GM12878 (cell line): ENCODE results near the gene CHCHD6. TPM values are rescaled to one million over a fixed set of nuclear protein-coding genes. Genes with fewer than 3 reads are reported as not detected.

Experiments
- ATAC-seq: fragments of 200-7000 bp; cut with Tn5 transposase; 3 replicates; pipeline ENCODE4 v1.9.1; 2020; ENCODE audit warnings: mild to moderate bottlenecking, moderate library complexity
- BruUV-seq: library from RNA; stranded (reverse); fragments of 400-500 nt; replicated peaks from 2 replicates; lab custom pipeline; 2021; lab: Mats Ljungman, UMichigan
- CTCF ChIA-PET: fragments of 300-600 bp; sonication (Branson Sonifier 250); formaldehyde crosslinking; extraction: SDS; loops from one replicate; lab custom pipeline; 2021; ENCODE audit warnings: inconsistent platforms; lab: Yijun Ruan, JAX
- POLR2A ChIA-PET: fragments of 350-600 bp; formaldehyde crosslinking; extraction: SDS; loops from one replicate; lab custom pipeline; 2021; ENCODE audit warnings: inconsistent platforms; lab: Charles Lee
- RAD21 ChIA-PET: fragments of 300-600 bp; sonication (Branson Sonifier 250); formaldehyde crosslinking; loops from one replicate; lab custom pipeline; 2023; ENCODE audit warnings: antibody characterized with exemption; ENCODE audit not compliant: unreplicated experiment; lab: Charles Lee
- SMC1A ChIA-PET: fragments of 300-600 bp; sonication (Branson Sonifier 250); formaldehyde crosslinking; loops from one replicate; lab custom pipeline; 2023; ENCODE audit not compliant: unreplicated experiment, uncharacterized antibody; lab: Charles Lee
- DNase-seq: peaks from one replicate; pipeline ENCODE4 v3.0.0-alpha.2; 2011; ENCODE audit warnings: low read depth, low spot score
- FAIRE-seq: peaks from 3 replicates; lab custom pipeline; 2011; peaks lifted over from hg19 to GRCh38; lab: Jason Lieb, UNC
- H2AFZ ChIP-seq: 2 replicates; pipeline ENCODE4 v1.6.0; 2011; ENCODE audit warnings: low read depth, low read length, control low read depth; ENCODE audit not compliant: control insufficient read depth
- H3K27ac ChIP-seq: 2 replicates; pipeline ENCODE4 v1.5.1; 2011; ENCODE audit warnings: control low read depth; ENCODE audit not compliant: control insufficient read depth, insufficient read depth
- H3K27me3 ChIP-seq, 2 experiments: replicated peaks in 1 of 2; 2 replicates each; pipeline versions ENCODE4 v1.6.0 to v1.6.1; 2011; ENCODE audit warnings: low read length in 1 of 2; ENCODE audit not compliant: control insufficient read depth in 2 of 2, insufficient read depth in 2 of 2
- H3K36me3 ChIP-seq, 2 experiments: 2 replicates each; pipeline ENCODE4 v1.5.1; 2011; ENCODE audit warnings: low read length in 1 of 2; ENCODE audit not compliant: control insufficient read depth in 2 of 2, insufficient read depth in 2 of 2
- H3K4me1 ChIP-seq: 2 replicates; pipeline ENCODE4 v1.6.1; 2011; ENCODE audit warnings: mild to moderate bottlenecking, low read length, moderate library complexity, mixed read lengths; ENCODE audit not compliant: control insufficient read depth, insufficient read depth
- H3K4me2 ChIP-seq: 2 replicates; pipeline ENCODE4 v1.6.0; 2011; ENCODE audit warnings: control low read depth; ENCODE audit not compliant: control insufficient read depth, insufficient read depth
- H3K4me3 ChIP-seq: fragments of 200-600 bp; sonication (generic); 2 replicates; pipeline ENCODE4 v1.5.1; 2016
- H3K79me2 ChIP-seq: 2 replicates; pipeline ENCODE4 v1.6.0; 2011; ENCODE audit warnings: low read length; ENCODE audit not compliant: control insufficient read depth, insufficient read depth
- H3K9ac ChIP-seq: 2 replicates; pipeline ENCODE4 v1.8.0; 2011; ENCODE audit warnings: low read length, control low read depth, mixed read lengths; ENCODE audit not compliant: control insufficient read depth, insufficient read depth
- H3K9me3 ChIP-seq: replicated peaks from 3 replicates; pipeline ENCODE4 v1.5.1; 2011; ENCODE audit warnings: mild to moderate bottlenecking, low read length; ENCODE audit not compliant: control insufficient read depth, insufficient read depth
- H4K20me1 ChIP-seq: 2 replicates; pipeline ENCODE4 v1.6.0; 2011; ENCODE audit not compliant: control insufficient read depth, insufficient read depth
- CREB1 ChIP-seq: IDR thresholded peaks from 2 replicates; pipeline ENCODE4 v1.6.1; 2012; ENCODE audit warnings: low read depth, mild to moderate bottlenecking, inconsistent platforms
- DPF2 ChIP-seq: fragments of 450-650 bp; IDR thresholded peaks from 2 replicates; pipeline ENCODE4 v1.6.1; 2017; ENCODE audit warnings: mild to moderate bottlenecking
- EED ChIP-seq: sonication (generic); IDR thresholded peaks from 2 replicates; pipeline ENCODE4 v1.6.1; 2016; ENCODE audit warnings: antibody characterized with exemption, low read depth
- EP300 ChIP-seq, 2 experiments: fragments of 150-350 bp in 1 of 2; IDR thresholded peaks; 2 replicates each; pipeline ENCODE4 v1.6.1; 2011 to 2012; ENCODE audit warnings: low read depth in 2 of 2, low read length in 2 of 2, borderline replicate concordance in 1 of 2, improper control_type of control experiment in 1 of 2, inconsistent platforms in 1 of 2; ENCODE audit not compliant: control insufficient read depth in 1 of 2
- GATAD2B ChIP-seq: fragments of 450-650 bp; conservative IDR thresholded peaks from 2 replicates; pipeline ENCODE4 v1.6.1; 2017; ENCODE audit warnings: low read depth, mild to moderate bottlenecking, moderate library complexity
- KDM1A ChIP-seq: fragments of 200-600 bp; sonication (generic); IDR thresholded peaks from 2 replicates; pipeline ENCODE4 v1.6.1; 2016; ENCODE audit warnings: borderline replicate concordance
- KLF5 ChIP-seq: fragments of 450-650 bp; IDR thresholded peaks from 2 replicates; pipeline ENCODE4 v1.6.1; 2014; ENCODE audit warnings: mild to moderate bottlenecking; ENCODE audit not compliant: partially characterized antibody
- MTA2 ChIP-seq: fragments of 450-650 bp; IDR thresholded peaks from 2 replicates; pipeline ENCODE4 v1.6.1; 2016; ENCODE audit warnings: low read depth, mild to moderate bottlenecking, moderate library complexity
- MYB ChIP-seq: fragments of 150-350 bp; IDR thresholded peaks from 2 replicates; pipeline ENCODE4 v1.6.1; 2014; ENCODE audit warnings: mild to moderate bottlenecking, low read depth, low read length, borderline replicate concordance
- NFIC ChIP-seq: IDR thresholded peaks from 2 replicates; pipeline ENCODE4 v1.6.1; 2012; ENCODE audit warnings: low read depth, mild to moderate bottlenecking, inconsistent platforms, low read length, moderate library complexity
- RAD21 ChIP-seq: IDR thresholded peaks from 2 replicates; pipeline ENCODE4 v1.6.1; 2011; ENCODE audit warnings: mild to moderate bottlenecking, low read depth, low read length, moderate library complexity; ENCODE audit not compliant: insufficient read depth
- RELB ChIP-seq: fragments of 450-650 bp; IDR thresholded peaks from 2 replicates; pipeline ENCODE4 v1.6.1; 2017; ENCODE audit warnings: low read depth, mild to moderate bottlenecking, moderate library complexity
- TCF12 ChIP-seq: IDR thresholded peaks from 2 replicates; pipeline ENCODE4 v1.6.1; 2011; ENCODE audit warnings: low read depth, mild to moderate bottlenecking, low read length
- WGBS: methylation state at CpG from one replicate; pipeline ENCODE4 v1.1.6; 2016; ENCODE audit warnings: low lambda C conversion rate; ENCODE audit not compliant: insufficient replicate concordance, insufficient coverage; ENCODE audit errors: missing lambda C conversion rate; 5-methylcytosine and 5-hydroxymethylcytosine counted together
- in situ Hi-C: fragments of 300-500 bp; cut with MboI; formaldehyde crosslinking; loops from 9 replicates; pipeline ENCODE4 v1.14.3; 2018; ENCODE audit warnings: mixed read lengths
- intact Hi-C: fragments of 100-400 bp; cut with micrococcal nuclease; formaldehyde crosslinking; loops from one replicate; pipeline ENCODE4 v1.14.2; 2022; ENCODE audit not compliant: unreplicated experiment
- polyA plus RNA-seq, 11 experiments: library from polyadenylated mRNA; depleted of rRNA in 4 of 11; unstranded in 6 of 11; stranded (reverse) in 5 of 11; fragments of >200 nt; fragmentation: Nextera tagmentation in 4 of 11; fragmentation: Illumina TruSeq in 1 of 11; extraction: Ambion mirVana in 4 of 11; extraction: Trizol in 1 of 11; gene quantifications; 1 replicate in 1 of 11; 2 replicates in 10 of 11; pipeline versions ENCODE4 v1.2.1 to v1.2.3, GENCODE V29; 2011 to 2016; ENCODE audit warnings: inconsistent platforms in 2 of 11, missing spikeins in 2 of 11, low read depth in 1 of 11
- total RNA-seq, 4 experiments: library from RNA; depleted of rRNA in 3 of 4; stranded (reverse); fragments of >200 nt in 3 of 4; fragmentation: Illumina TruSeq in 1 of 4; extraction: Trizol in 1 of 4; gene quantifications; 2 replicates each; pipeline versions ENCODE4 v1.2.1 to v1.2.3, GENCODE V29; 2013 to 2021
- TF ChIP-seq, protein P1 (sequence below): fragments of 450-650 bp; IDR thresholded peaks from 2 replicates; pipeline ENCODE4 v1.6.1; 2017; ENCODE audit warnings: borderline replicate concordance

CHCHD6 gene
- total and polyA plus RNA-seq, 10 of the 15 experiments (the other 5 are each of a cell fraction or from before 2014, with no cell fraction given) = 2.7 to 16.7 (median 12.3) TPM

GRCh38 chr3:127001486-127002194, 297.6 kb downstream of the CHCHD6 start (continued):
- no peak for TF ChIP-seq NFIC
- no peak for TF ChIP-seq KDM1A
- TF ChIP-seq, protein P1, sequence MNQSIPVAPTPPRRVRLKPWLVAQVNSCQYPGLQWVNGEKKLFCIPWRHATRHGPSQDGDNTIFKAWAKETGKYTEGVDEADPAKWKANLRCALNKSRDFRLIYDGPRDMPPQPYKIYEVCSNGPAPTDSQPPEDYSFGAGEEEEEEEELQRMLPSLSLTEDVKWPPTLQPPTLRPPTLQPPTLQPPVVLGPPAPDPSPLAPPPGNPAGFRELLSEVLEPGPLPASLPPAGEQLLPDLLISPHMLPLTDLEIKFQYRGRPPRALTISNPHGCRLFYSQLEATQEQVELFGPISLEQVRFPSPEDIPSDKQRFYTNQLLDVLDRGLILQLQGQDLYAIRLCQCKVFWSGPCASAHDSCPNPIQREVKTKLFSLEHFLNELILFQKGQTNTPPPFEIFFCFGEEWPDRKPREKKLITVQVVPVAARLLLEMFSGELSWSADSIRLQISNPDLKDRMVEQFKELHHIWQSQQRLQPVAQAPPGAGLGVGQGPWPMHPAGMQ = no peak
- TF ChIP-seq MYB = no peak
- no peak for TF ChIP-seq EP300 (IDR thresholded peaks at IDR 0.05; ENCODE audit: borderline replicate concordance in 1 of 2, control insufficient read depth in 1 of 2, low read depth in 2 of 2, low read length in 2 of 2)
- TF ChIP-seq CREB1 = no peak
- TF ChIP-seq, all 136 proteins: peak for 0

DNA sequence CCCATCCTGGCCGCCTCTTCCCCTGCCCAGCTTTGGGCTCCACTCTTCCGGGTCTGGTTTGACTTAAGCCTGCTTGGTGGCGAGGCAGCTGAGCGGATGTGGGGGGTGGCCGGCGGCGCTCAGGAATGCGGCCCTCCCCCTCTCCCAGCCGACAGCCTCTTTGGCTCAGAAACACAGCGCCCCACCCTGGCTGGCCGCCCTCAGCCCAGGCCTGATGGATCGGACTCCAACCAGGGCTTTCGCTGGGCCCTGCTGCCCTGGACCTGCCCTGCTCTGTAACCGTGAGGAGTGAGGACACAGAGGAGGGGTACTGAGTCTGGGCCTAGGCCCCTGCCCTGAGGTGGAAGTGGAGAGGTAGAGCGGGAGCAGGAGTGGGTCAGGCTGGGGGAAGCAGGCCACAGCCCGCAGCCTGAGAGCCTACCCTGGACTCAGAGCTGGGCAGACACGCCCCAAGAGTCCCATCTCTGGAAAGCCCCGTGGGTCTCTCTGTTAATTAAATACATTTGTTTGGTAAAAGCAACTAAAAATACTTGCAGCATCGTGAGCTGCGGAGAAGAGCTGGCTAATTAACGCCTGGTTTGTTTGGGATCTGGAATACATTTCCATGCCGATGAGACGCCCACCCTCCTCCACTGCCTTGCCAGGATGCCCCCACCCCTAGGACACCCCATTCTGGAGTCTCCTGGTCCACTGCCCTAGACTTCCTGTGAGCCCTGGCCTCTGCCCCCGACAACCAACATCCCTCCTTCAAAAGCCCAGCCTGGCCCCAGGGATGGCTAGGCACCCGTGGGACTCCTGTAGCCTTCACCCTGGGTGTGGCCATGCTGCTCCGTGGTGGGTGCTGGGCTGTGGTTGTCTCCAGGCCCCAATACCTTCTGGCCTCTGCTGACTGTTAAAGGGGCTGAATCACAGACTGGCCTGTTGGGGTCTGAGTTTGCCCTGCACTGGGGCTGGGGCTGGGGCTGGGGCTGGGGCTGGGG, 298.4 kb downstream of the CHCHD6 start:
- Histone ChIP-seq H2AFZ (peak overlapping the region; percentile 54), H3K4me1 (peaks cover 7% of the 10 kb centered on the region), H3K4me3 (no peak overlapping the region), H3K79me2 (no peaks in the 10 kb centered on the region), H3K27ac (peak overlapping the region; percentile 61; the same call in 1 of the 2 replicates), H3K27me3 (no peaks in the 10 kb centered on the region), H3K36me3 (peaks cover 0 to 7% of the 10 kb centered on the region in 2 experiments; a peak in 2 of 4 replicates), H3K4me2 (peak overlapping the region; percentile 2; the same call in 1 of the 2 replicates), H4K20me1 (no peaks in the 10 kb centered on the region), H3K9me3 (no peaks in the 10 kb centered on the region), H3K9ac (no peak overlapping the region)
- no TSS peak for BruUV-seq
- CTCF ChIA-PET = interaction anchor here (1.9 kb wide), 1 partner anchor 20 kb away, joined by 7 read pairs; the partner anchor contains the start of gene PLXNA1
- SMC1A ChIA-PET = interaction anchor here (0.5 to 1.0 kb wide), 3 partner anchors 20 to 360 kb away, joined by 3 read pairs; partner anchors contain the start of gene PLXNA1
- 47% methylated on average over 24 of the region's 26 CpGs for WGBS
- ATAC-seq (peak; percentile 79), FAIRE-seq (no peak), DNase-seq (no peak)
- RAD21 ChIA-PET = interaction anchor here (1.1 to 1.2 kb wide), 2 partner anchors 72 to 451 kb away, joined by 3 read pairs; no protein-coding TSS in a partner anchor
- intact Hi-C loops = loop anchor here (1.0 kb wide), 1 partner anchor 20 kb away; no protein-coding TSS in a partner anchor
- POLR2A ChIA-PET = no interaction called here
- in situ Hi-C loops = no loop called here
- TF ChIP-seq RAD21 = no peak
- TF ChIP-seq EED = 0 out of 2 replicates have a peak, but pooled peaks have one; percentile 11
- 0 out of 2 replicates have a peak, but pooled peaks have one; percentile 35 for TF ChIP-seq DPF2
- TF ChIP-seq KLF5 = no peak
- TF ChIP-seq GATAD2B = peak; percentile 63; the same call in 1 of the 2 replicates
- TF ChIP-seq MTA2 = peak; percentile 72
- TF ChIP-seq TCF12 = peak; percentile 64; the same call in 1 of the 2 replicates
- 0 out of 2 replicates have a peak, but pooled peaks have one; percentile 13 for TF ChIP-seq RELB
